SK-N-SH treated with all-trans-retinoic acid at 6 μM for 48 hours (cell line): Measurements from ENCODE around the gene BRMS1.

Experiments
- ATAC-seq: fragments of 200-7000 bp; cut with Tn5 transposase; 3 replicates; pipeline ENCODE4 v1.9.1; 2020; ENCODE audit warnings: mild to moderate bottlenecking, moderate library complexity
- BACH2 ChIP-seq: fragments of 250-450 bp; sonication (Bioruptor Pico); IDR thresholded peaks from 2 replicates; pipeline ENCODE4 v1.9.0; 2021; ENCODE audit warnings: mild to moderate bottlenecking, borderline replicate concordance
- CSDC2 ChIP-seq: fragments of 250-450 bp; sonication (Bioruptor Pico); IDR thresholded peaks from 2 replicates; pipeline ENCODE4 v1.5.0; 2020; ENCODE audit warnings: mild to moderate bottlenecking, moderate library complexity
- CSRNP3 ChIP-seq: fragments of 250-450 bp; sonication (Bioruptor Pico); IDR thresholded peaks from 2 replicates; pipeline ENCODE4 v1.5.1; 2021; ENCODE audit warnings: mild to moderate bottlenecking, moderate library complexity
- ISL1 ChIP-seq: fragments of 250-450 bp; sonication (Bioruptor Pico); IDR thresholded peaks from 2 replicates; pipeline ENCODE4 v2.1.2; 2022; ENCODE audit warnings: mild to moderate bottlenecking, moderate library complexity
- OSR1 ChIP-seq: fragments of 250-450 bp; sonication (Bioruptor Pico); IDR thresholded peaks from 2 replicates; pipeline ENCODE4 v1.8.0; 2022; ENCODE audit warnings: moderate library complexity, mild to moderate bottlenecking, inconsistent platforms
- PATZ1 ChIP-seq: fragments of 250-450 bp; sonication (Bioruptor Pico); IDR thresholded peaks from 2 replicates; pipeline ENCODE4 v1.8.0; 2020; ENCODE audit warnings: mild to moderate bottlenecking, moderate library complexity, borderline replicate concordance
- POU6F1 ChIP-seq: fragments of 250-450 bp; sonication (Bioruptor Pico); IDR thresholded peaks from 2 replicates; pipeline ENCODE4 v1.8.0; 2021; ENCODE audit warnings: low read depth, mild to moderate bottlenecking, moderate library complexity, borderline replicate concordance
- PPARA ChIP-seq: fragments of 250-450 bp; sonication (Bioruptor Pico); IDR thresholded peaks from 2 replicates; pipeline ENCODE4 v1.5.0; 2020; ENCODE audit warnings: mild to moderate bottlenecking, borderline replicate concordance
- RARB ChIP-seq: fragments of 250-450 bp; sonication (Bioruptor Pico); IDR thresholded peaks from 2 replicates; pipeline ENCODE4 v1.8.0; 2021; ENCODE audit warnings: mild to moderate bottlenecking, moderate library complexity
- SNAI2 ChIP-seq: fragments of 250-450 bp; sonication (Bioruptor Pico); IDR thresholded peaks from 2 replicates; pipeline ENCODE4 v1.5.0; 2020; ENCODE audit warnings: mild to moderate bottlenecking, moderate library complexity
- TCF4 ChIP-seq: fragments of 250-450 bp; sonication (Bioruptor Pico); IDR thresholded peaks from 2 replicates; pipeline ENCODE4 v1.8.0; 2021; ENCODE audit warnings: mild to moderate bottlenecking, moderate library complexity, borderline replicate concordance
- TOX ChIP-seq: fragments of 250-450 bp; sonication (Bioruptor Pico); IDR thresholded peaks from 2 replicates; pipeline ENCODE4 v1.8.0; 2021; ENCODE audit warnings: mild to moderate bottlenecking, moderate library complexity, borderline replicate concordance
- TSHZ2 ChIP-seq: fragments of 250-450 bp; sonication (Bioruptor Pico); IDR thresholded peaks from 2 replicates; pipeline ENCODE4 v1.5.0; 2020; ENCODE audit warnings: mild to moderate bottlenecking, moderate library complexity
- ZC3H10 ChIP-seq: fragments of 250-450 bp; sonication (Bioruptor Pico); IDR thresholded peaks from 2 replicates; pipeline ENCODE4 v1.5.1; 2021; ENCODE audit warnings: mild to moderate bottlenecking, moderate library complexity
- ZFP3 ChIP-seq: fragments of 250-450 bp; sonication (Bioruptor Pico); IDR thresholded peaks from 2 replicates; pipeline ENCODE4 v1.5.0; 2020; ENCODE audit warnings: mild to moderate bottlenecking, moderate library complexity
- ZFP30 ChIP-seq: fragments of 450-650 bp; formaldehyde crosslinking; IDR thresholded peaks from 2 replicates; pipeline ENCODE4 v1.5.0; 2022; ENCODE audit warnings: mild to moderate bottlenecking, moderate library complexity
- ZNF565 ChIP-seq: fragments of 450-650 bp; formaldehyde crosslinking; conservative IDR thresholded peaks from 2 replicates; pipeline ENCODE4 v1.5.0; 2020; ENCODE audit warnings: low read depth, mild to moderate bottlenecking, moderate library complexity
- ZNF70 ChIP-seq: fragments of 450-650 bp; formaldehyde crosslinking; IDR thresholded peaks from 2 replicates; pipeline ENCODE4 v1.5.0; 2020; ENCODE audit warnings: mild to moderate bottlenecking, moderate library complexity
- ZNF8 ChIP-seq: fragments of 450-650 bp; formaldehyde crosslinking; IDR thresholded peaks from 2 replicates; pipeline ENCODE4 v1.5.0; 2020; ENCODE audit warnings: mild to moderate bottlenecking, moderate library complexity

The BRMS1 gene

GRCh38 chr11:66310324-66310723 is 34.6 kb downstream of the BRMS1 start:
- no peak for ATAC-seq
- no peak for TF ChIP-seq POU6F1 (CRISPR knock-in tag)
- TF ChIP-seq SNAI2 (CRISPR knock-in tag) = no peak
- TF ChIP-seq RARB = no peak
- TF ChIP-seq PATZ1 = no peak
- no peak for TF ChIP-seq ZFP3 (CRISPR knock-in tag)
- TF ChIP-seq CSRNP3 (CRISPR knock-in tag) = no peak
- TF ChIP-seq ZNF565 (CRISPR knock-in tag) = no peak

- TF ChIP-seq RARB (no peak), ZFP3 (CRISPR knock-in tag) (no peak), ZNF8 (CRISPR knock-in tag) (no peak), CSDC2 (CRISPR knock-in tag) (no peak), ZNF565 (CRISPR knock-in tag) (no peak), ZFP30 (no peak), CSRNP3 (CRISPR knock-in tag) (no peak), TOX (CRISPR knock-in tag) (no peak), ISL1 (no peak), POU6F1 (CRISPR knock-in tag) (no peak), BACH2 (no peak), PPARA (CRISPR knock-in tag) (no peak)
- ATAC-seq = no peak
Observed at GRCh38 chr11:66309475-66309874, 35.4 kb downstream of the BRMS1 start.

GRCh38 chr11:66302656-66303055 is 42.2 kb downstream of the BRMS1 start:
- no peak for ATAC-seq
- TF ChIP-seq BACH2 = no peak
- TF ChIP-seq TOX (CRISPR knock-in tag) = no peak
- TF ChIP-seq CSDC2 (CRISPR knock-in tag) = no peak
- no peak for TF ChIP-seq PPARA (CRISPR knock-in tag)
- no peak for TF ChIP-seq TCF4 (CRISPR knock-in tag)
- no peak for TF ChIP-seq ZFP3 (CRISPR knock-in tag)
- no peak for TF ChIP-seq POU6F1 (CRISPR knock-in tag)
- no peak for TF ChIP-seq SNAI2 (CRISPR knock-in tag)
- no peak for TF ChIP-seq ISL1
- no peak for TF ChIP-seq ZC3H10 (CRISPR knock-in tag)
- TF ChIP-seq ZNF70 (CRISPR knock-in tag) = no peak
- no peak for TF ChIP-seq OSR1 (CRISPR knock-in tag)
- no peak for TF ChIP-seq ZNF8 (CRISPR knock-in tag)
- no peak for TF ChIP-seq TSHZ2 (CRISPR knock-in tag)
- TF ChIP-seq RARB = no peak
